Head of caudate nucleus (tissue), 42 donors: ENCODE measurements around the gene CAP1.

Source experiments
- DNase-seq, 42 donors: peaks; one replicate each; pipeline versions ENCODE4 v3.0.0 to v3.0.0-alpha.2; 2020 to 2021; ENCODE audit warnings: mixed read lengths in 7 of 42
- intact Hi-C: fragments of 100-400 bp; cut with DNase I; formaldehyde crosslinking; loops from one replicate; pipeline ENCODE4 v1.15.0; 2022

The CAP1 gene

DNA sequence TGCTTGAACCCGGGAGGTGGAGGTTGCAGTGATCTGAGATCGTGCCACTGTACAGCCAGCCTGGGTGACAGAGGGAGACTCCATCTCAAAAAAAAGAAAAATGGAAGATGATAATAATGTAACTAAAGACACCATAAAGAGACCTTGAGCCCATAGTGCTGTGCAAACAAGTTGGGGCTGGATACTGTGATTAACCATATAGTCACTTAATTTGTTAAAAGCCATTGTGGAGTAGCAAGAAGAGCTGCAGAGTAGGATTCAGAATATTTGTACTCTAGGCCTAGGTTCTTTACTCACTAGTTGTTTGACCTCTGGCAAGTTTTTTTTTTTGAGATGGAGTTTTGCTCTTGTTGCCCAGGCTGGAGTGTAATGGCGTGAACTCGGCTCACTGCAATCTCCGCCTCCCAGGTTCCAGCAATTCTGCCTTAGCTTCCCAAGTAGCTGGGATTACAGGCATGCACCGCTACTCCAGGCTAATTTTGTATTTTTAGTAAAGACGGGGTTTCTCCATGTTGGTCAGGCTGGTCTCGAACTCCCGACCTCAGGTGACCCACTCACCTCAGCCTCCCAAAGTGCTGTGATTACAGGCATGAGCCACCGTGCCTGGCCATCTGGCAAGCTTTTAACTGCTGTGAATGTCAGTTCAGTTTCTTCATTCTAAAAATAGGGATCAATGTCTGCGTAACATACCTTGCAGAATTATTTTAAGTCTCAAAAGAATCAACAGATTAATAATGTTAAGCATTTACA lies 12.8 kb downstream of the CAP1 start:
- intact Hi-C loops, result no loop called here
- peak in 1 of 42 donors; percentile 4 for DNase-seq

DNA sequence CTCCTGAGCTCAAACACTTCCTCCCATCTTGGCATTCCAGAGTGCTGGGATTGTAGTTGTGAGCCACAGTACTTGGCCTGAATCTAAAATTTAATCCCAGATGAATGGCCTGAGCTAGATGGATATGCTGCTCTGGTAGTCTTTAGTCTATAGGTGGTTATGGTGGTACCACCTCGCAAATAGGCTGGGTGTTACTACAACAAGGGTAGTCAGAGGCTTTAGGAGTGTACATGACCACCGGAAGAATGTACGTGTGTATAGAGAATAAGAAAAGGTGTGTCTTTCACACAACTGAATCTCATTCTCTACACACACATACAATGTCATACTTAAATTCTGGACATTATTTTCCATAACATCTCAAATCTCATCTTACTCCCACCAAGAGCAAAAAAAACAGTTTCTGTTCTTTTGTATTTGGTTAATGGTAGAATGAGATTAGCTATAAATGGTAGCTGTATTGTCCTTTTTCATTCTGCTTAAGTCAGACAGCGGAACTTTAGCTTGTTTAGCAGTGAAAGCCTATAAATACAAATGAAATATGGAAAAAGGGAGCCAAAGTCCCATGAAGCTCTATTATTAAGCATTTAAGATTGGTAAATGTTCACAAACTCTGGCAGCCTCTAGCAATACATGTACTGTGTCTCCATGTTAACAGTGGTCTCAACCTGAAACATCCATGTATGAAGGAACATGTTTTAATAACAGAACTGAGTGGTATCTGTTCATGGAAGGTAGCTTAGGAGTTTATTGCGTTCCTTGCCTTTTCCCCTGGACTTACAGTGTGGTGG lies 16.2 kb downstream of the CAP1 start:
- DNase-seq, result no peak
- intact Hi-C loops, result no loop called here

GRCh38 chr1:40057310-40058030 lies 16.9 kb downstream of the CAP1 start:
- peak in 1 of 42 donors; percentile 33 for DNase-seq
- intact Hi-C loops, result no loop called here

- no peak for DNase-seq
- intact Hi-C loops, result no loop called here
Observed at GRCh38 chr1:40058097-40058452, 17.5 kb downstream of the CAP1 start.

DNA sequence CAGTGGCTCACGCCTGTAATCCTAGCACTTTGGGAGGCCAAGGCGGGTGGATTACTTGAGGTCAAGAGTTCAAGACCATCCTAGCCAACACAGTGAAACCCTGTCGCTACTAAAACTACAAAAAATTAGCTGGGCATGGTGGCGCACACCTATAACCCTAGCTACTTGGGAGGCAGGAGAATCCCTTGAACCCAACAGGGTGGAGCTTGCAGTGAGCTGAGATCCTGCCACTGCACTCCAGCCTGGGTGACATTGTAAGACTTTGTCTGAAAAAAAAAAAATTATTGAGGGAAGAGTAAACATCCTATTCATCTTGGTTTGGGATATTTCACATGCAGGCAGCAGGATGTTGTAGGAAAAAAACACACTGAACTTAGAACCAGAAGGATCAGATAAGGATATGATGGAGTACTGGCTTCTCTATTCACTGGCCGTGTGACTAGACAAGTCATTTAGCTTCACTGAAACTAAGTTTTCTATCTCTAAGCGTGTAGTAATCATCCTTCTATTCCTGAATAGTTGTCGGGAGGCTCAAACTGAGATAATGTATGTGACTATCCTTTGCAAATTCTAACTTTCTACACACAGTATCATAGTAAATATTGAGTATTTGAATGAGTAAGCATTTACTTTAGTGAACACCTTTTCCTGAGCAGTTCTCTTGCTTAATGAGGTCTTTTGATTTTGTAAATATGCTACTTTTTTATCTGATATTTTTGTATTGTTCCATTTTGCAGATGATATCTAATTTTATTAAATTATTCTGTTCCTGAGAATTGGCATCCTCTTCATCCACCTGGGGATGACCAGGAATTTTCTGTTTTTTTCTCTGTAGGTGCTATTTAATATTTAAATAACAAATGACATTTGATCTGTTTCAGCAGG lies 18.2 kb downstream of the CAP1 start:
- DNase-seq, result peak in 1 of 42 donors; percentile 22
- intact Hi-C loops, result no loop called here

- no peak for DNase-seq
- intact Hi-C loops, result no loop called here
Observed at GRCh38 chr1:40059338-40059959, 18.9 kb downstream of the CAP1 start.

GRCh38 chr1:40059960-40060750 lies 19.6 kb downstream of the CAP1 start:
- DNase-seq, result no peak
- intact Hi-C loops, result no loop called here

GRCh38 chr1:40064797-40065499 lies 24.4 kb downstream of the CAP1 start:
- intact Hi-C loops, result no loop called here
- DNase-seq, result no peak

DNA sequence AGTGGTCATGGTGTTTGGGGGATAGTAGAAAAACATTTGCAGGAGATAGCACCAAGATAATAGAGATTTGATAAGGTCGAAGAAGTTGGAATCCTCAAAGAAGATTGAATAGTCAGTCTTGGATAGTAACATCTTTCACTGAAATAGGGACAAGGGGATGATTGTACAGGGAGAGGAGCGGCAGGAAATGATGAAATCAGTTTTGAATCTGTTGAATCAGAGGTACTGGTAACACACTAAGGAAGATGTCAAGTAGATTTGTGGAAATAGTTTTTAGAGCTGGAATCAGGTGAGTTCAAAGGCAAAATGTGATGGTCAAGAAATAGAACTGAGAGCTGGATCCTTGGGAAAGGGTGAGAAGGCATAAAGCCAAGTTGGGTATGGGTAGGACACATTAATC lies 26.5 kb downstream of the CAP1 start:
- no peak for DNase-seq
- intact Hi-C loops, result no loop called here

GRCh38 chr1:40067851-40068250 lies 27.3 kb downstream of the CAP1 start:
- no peak for DNase-seq
- intact Hi-C loops, result no loop called here

- DNase-seq, result peak in 5 of 42 donors; percentile 35 to 64 (median 47)
- intact Hi-C loops, result no loop called here
Observed at GRCh38 chr1:40072142-40072541, 31.6 kb downstream of the CAP1 start.

GRCh38 chr1:40073062-40073461 lies 32.5 kb downstream of the CAP1 start:
- peak in 1 of 42 donors; percentile 10 for DNase-seq
- intact Hi-C loops, result no loop called here

DNA sequence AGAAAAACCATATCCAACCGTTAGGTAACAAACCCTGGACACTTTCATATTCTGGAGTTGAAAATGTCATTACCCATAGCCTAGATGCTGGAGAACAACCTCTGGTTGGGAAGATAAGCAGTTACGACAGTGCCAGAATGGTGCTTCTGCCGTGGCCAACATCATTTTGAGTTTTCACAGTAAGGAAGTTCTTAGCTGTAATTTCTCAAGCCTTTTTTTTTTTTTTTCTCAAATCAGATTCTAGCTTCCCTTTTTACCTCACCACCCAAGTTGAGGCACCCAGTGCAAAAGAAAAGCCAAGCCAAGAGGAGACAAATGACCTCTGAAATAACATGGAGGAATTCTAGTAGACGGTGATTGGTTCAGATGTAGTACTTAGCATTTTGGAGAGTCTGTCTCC lies 34.7 kb downstream of the CAP1 start:
- DNase-seq, result no peak
- intact Hi-C loops, result no loop called here

DNA sequence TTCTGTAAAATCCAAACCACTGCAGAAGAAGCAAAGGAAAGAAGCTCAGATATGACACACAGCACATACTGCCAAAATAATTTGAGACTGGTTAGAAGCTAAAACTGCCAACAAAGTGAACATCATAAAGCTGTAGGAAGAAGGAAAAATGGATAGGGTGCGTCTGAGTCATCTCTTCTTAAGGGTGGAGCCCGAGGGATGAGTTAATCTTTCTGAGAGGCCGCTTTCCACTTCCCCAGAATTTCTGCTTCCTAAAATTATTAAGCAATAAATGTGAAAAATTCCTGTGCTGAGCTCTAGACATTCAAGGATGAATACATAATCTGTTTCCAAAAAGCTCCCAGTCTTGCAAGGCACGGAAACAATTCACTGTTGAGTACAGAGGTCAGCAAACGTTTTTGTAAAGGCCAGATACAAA lies 36.4 kb downstream of the CAP1 start:
- DNase-seq, result peak in 14 of 42 donors; percentile 26 to 78 (median 43)
- intact Hi-C loops, result no loop called here

DNA sequence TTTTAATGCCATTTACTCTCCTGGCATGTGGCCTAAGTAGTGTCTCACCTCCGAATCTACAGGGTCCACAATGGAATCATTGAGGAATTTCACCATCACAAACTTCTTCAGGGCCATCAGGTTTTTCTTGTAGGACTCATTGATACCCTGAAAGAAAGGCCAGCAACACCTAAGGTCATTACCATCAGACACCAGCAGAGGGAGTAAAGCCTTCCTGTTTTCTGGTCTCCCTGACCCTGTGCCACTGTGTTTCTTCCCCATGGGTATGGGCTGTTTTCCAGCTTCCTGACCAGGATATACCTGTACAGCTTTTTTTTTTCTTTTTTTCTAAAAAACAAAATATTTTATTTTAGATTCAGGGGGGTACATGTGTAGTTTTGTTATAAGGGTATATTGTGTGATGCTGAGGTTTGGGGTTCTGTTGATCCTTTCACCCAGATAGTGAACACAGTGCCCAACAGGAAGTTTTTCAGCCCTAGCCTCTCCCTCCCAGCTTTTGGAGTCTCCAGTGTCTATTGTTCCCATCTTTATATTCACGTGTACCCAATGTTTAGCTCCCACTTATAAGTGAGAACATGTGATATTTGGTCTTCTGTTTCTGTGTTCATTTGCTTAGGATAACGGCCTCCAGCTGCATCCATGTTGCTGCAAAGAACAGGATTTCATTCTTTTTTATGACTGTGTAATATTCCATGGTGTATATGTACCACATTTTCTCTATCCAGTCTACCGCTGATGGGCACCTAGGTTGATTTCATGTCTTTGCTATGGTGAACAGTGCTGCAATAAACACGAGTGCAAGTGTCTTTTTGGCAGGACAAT lies 38.2 kb downstream of the CAP1 start:
- DNase-seq, result peak in 21 of 42 donors; percentile 16 to 75 (median 49)

DNA sequence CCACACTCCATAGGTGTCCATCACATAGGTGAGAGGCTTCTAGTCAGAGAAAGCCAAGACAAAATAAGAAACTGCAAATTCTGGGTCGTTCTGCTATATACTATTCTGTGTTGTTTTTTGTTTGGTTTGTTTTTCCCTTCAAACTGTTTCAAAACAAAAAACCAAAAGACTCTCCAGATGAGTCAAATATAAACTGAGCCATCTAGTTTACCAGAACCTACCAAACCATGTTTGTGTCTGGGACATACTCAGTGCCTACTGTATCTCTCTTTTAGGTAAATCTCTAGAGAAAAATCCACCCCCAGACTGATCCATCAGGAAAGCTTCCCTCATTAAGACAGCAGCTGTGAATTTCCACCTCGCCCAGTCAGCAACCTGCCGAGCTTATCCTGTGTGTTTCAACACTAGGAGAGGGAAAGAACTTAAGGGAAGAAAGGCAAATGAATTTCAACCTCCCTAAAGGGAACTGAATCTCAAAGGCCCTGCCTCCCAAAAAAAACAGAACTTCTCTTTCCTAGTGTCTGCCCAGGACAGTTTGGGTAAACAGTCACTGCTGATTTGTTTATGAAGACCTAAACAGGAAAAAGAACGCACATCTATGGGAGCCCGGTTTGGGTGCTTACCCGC lies 39.4 kb downstream of the CAP1 start:
- intact Hi-C loops, result no loop called here
- peak in 35 of 42 donors; percentile 22 to 85 (median 57) for DNase-seq

More for the DNA sequence above, 38.2 kb downstream of the CAP1 start:
- intact Hi-C loops, result no loop called here
